Activated T-cell treated with anti-CD3 and anti-CD28 coated beads, Interleukin-2, amount 50 U/mL, for 4 hours (primary cell): Measurements from ENCODE around the gene NAALADL1. TPM values are rescaled to one million over a fixed set of nuclear protein-coding genes. Genes with fewer than 3 reads are reported as not detected.

ENCODE experiments used
- ATAC-seq, 2 donors: fragments of 200-7000 bp; cut with Tn5 transposase; one replicate each; pipeline ENCODE4 v1.10.0; 2021
- DNase-seq: peaks from one replicate; pipeline ENCODE4 v3.0.0-alpha.2; 2020
- H3K27me3 Mint-ChIP-seq: one replicate; pipeline ENCODE4 v1.8.0; 2021; ENCODE audit warnings: low read depth, mixed read lengths
- H3K36me3 Mint-ChIP-seq: one replicate; pipeline ENCODE4 v1.8.0; 2022; ENCODE audit warnings: mixed read lengths; ENCODE audit not compliant: insufficient read depth
- H3K4me1 Mint-ChIP-seq: one replicate; pipeline ENCODE4 v1.8.0; 2021; ENCODE audit warnings: low read depth, mixed read lengths
- H3K4me3 Mint-ChIP-seq: one replicate; pipeline ENCODE4 v1.8.0; 2021; ENCODE audit warnings: mild to moderate bottlenecking, moderate library complexity, mixed read lengths
- H3K9me3 Mint-ChIP-seq: one replicate; pipeline ENCODE4 v1.8.0; 2021; ENCODE audit warnings: mixed read lengths
- total RNA-seq, 3 donors: library from RNA; stranded (reverse); gene quantifications; one replicate each; pipeline ENCODE4 v1.2.1, GENCODE V29; 2021

The NAALADL1 gene
- total RNA-seq, 3 donors from 2014 or later = 5.4 to 8.2 (median 7.7) TPM

GRCh38 chr11:65066805-65067291 is 8.5 kb upstream of the NAALADL1 start:
- Mint-ChIP-seq H3K4me1 (no peaks in the 10 kb centered on the region), H3K9me3 (no peaks in the 10 kb centered on the region), H3K36me3 (no peaks in the 10 kb centered on the region), H3K4me3 (no peak overlapping the region), H3K27me3 (peaks cover 3% of the 10 kb centered on the region)
- DNase-seq = no peak
- no peak for ATAC-seq

- Mint-ChIP-seq H3K27me3 (peaks cover 3% of the 10 kb centered on the region), H3K4me3 (no peak overlapping the region), H3K9me3 (no peaks in the 10 kb centered on the region), H3K4me1 (no peaks in the 10 kb centered on the region), H3K36me3 (no peaks in the 10 kb centered on the region)
- DNase-seq = no peak
- no peak for ATAC-seq
Observed at GRCh38 chr11:65066315-65066714, 8.0 kb upstream of the NAALADL1 start.

GRCh38 chr11:65065851-65066250 is 7.5 kb upstream of the NAALADL1 start:
- no peak overlapping the region for H3K4me3 Mint-ChIP-seq
- H3K27me3 Mint-ChIP-seq = peaks cover 3% of the 10 kb centered on the region
- no peak for DNase-seq
- H3K36me3 Mint-ChIP-seq = no peaks in the 10 kb centered on the region
- H3K9me3 Mint-ChIP-seq = no peaks in the 10 kb centered on the region
- no peak for ATAC-seq
- H3K4me1 Mint-ChIP-seq = no peaks in the 10 kb centered on the region

GRCh38 chr11:65064847-65065240 is 6.5 kb upstream of the NAALADL1 start:
- Mint-ChIP-seq H3K36me3 (no peaks in the 10 kb centered on the region), H3K27me3 (peaks cover 3% of the 10 kb centered on the region), H3K4me1 (no peaks in the 10 kb centered on the region), H3K4me3 (no peak overlapping the region), H3K9me3 (no peaks in the 10 kb centered on the region)
- DNase-seq (no peak), ATAC-seq (no peak)

GRCh38 chr11:65063532-65063931 is 5.2 kb upstream of the NAALADL1 start:
- no peak overlapping the region for H3K4me3 Mint-ChIP-seq
- DNase-seq (no peak), ATAC-seq (peak in 1 of 2 donors; percentile 38)
- peaks cover 3% of the 10 kb centered on the region for H3K27me3 Mint-ChIP-seq
- no peaks in the 10 kb centered on the region for H3K36me3 Mint-ChIP-seq
- no peaks in the 10 kb centered on the region for H3K9me3 Mint-ChIP-seq
- no peaks in the 10 kb centered on the region for H3K4me1 Mint-ChIP-seq

GRCh38 chr11:65060913-65061408 is 2.6 kb upstream of the NAALADL1 start:
- no peak overlapping the region for H3K4me3 Mint-ChIP-seq
- peaks cover 3% of the 10 kb centered on the region for H3K27me3 Mint-ChIP-seq
- H3K36me3 Mint-ChIP-seq = no peaks in the 10 kb centered on the region
- no peaks in the 10 kb centered on the region for H3K9me3 Mint-ChIP-seq
- no peaks in the 10 kb centered on the region for H3K4me1 Mint-ChIP-seq
- ATAC-seq (no peak), DNase-seq (no peak)

- DNase-seq = no peak
- Mint-ChIP-seq H3K4me1 (no peaks in the 10 kb centered on the region), H3K27me3 (peaks cover 3% of the 10 kb centered on the region), H3K9me3 (no peaks in the 10 kb centered on the region), H3K36me3 (no peaks in the 10 kb centered on the region), H3K4me3 (no peak overlapping the region)
- ATAC-seq = no peak
Observed at GRCh38 chr11:65059959-65060824, 1.8 kb upstream of the NAALADL1 start.

- Mint-ChIP-seq H3K4me1 (peaks cover under 1% of the 10 kb centered on the region), H3K36me3 (no peaks in the 10 kb centered on the region), H3K4me3 (no peak overlapping the region), H3K9me3 (no peaks in the 10 kb centered on the region), H3K27me3 (peaks cover 3% of the 10 kb centered on the region)
- DNase-seq = no peak
- no peak for ATAC-seq
Observed at GRCh38 chr11:65059523-65059922, 1.2 kb upstream of the NAALADL1 start.

GRCh38 chr11:65058012-65058411 is 341 bp downstream of the NAALADL1 start:
- Mint-ChIP-seq H3K4me3 (no peak overlapping the region), H3K9me3 (no peaks in the 10 kb centered on the region), H3K27me3 (peaks cover 3% of the 10 kb centered on the region), H3K4me1 (peaks cover 13% of the 10 kb centered on the region), H3K36me3 (no peaks in the 10 kb centered on the region)
- no peak for DNase-seq
- no peak for ATAC-seq

- H3K27me3 Mint-ChIP-seq = peaks cover 3% of the 10 kb centered on the region
- H3K4me3 Mint-ChIP-seq = no peak overlapping the region
- ATAC-seq (no peak), DNase-seq (no peak)
- no peaks in the 10 kb centered on the region for H3K9me3 Mint-ChIP-seq
- H3K36me3 Mint-ChIP-seq = no peaks in the 10 kb centered on the region
- H3K4me1 Mint-ChIP-seq = peaks cover 13% of the 10 kb centered on the region
Observed at GRCh38 chr11:65057526-65057925, 827 bp downstream of the NAALADL1 start.

- DNase-seq = no peak
- Mint-ChIP-seq H3K36me3 (no peaks in the 10 kb centered on the region), H3K4me3 (no peak overlapping the region), H3K27me3 (peaks cover under 1% of the 10 kb centered on the region), H3K9me3 (no peaks in the 10 kb centered on the region), H3K4me1 (peaks cover 13% of the 10 kb centered on the region)
- ATAC-seq = no peak
Observed at GRCh38 chr11:65056999-65057398, 1.4 kb downstream of the NAALADL1 start.

GRCh38 chr11:65055538-65055937 is 2.8 kb downstream of the NAALADL1 start:
- H3K9me3 Mint-ChIP-seq = no peaks in the 10 kb centered on the region
- peaks cover 13% of the 10 kb centered on the region for H3K4me1 Mint-ChIP-seq
- ATAC-seq (no peak), DNase-seq (no peak)
- no peak overlapping the region for H3K4me3 Mint-ChIP-seq
- H3K36me3 Mint-ChIP-seq = no peaks in the 10 kb centered on the region
- no peaks in the 10 kb centered on the region for H3K27me3 Mint-ChIP-seq

- peak overlapping the region; percentile 29 for H3K4me3 Mint-ChIP-seq
Observed at GRCh38 chr11:65053827-65054508, 4.4 kb downstream of the NAALADL1 start.

GRCh38 chr11:65051398-65051858 is 6.9 kb downstream of the NAALADL1 start:
- no peaks in the 10 kb centered on the region for H3K27me3 Mint-ChIP-seq
- ATAC-seq (no peak), DNase-seq (no peak)
- H3K4me1 Mint-ChIP-seq = peaks cover 28% of the 10 kb centered on the region
- no peak overlapping the region for H3K4me3 Mint-ChIP-seq
- no peaks in the 10 kb centered on the region for H3K9me3 Mint-ChIP-seq
- H3K36me3 Mint-ChIP-seq = no peaks in the 10 kb centered on the region

More at GRCh38 chr11:65053827-65054508, 4.4 kb downstream of the NAALADL1 start:
- ATAC-seq = peak; percentile 27 to 32
- no peak for DNase-seq
- Mint-ChIP-seq H3K9me3 (no peaks in the 10 kb centered on the region), H3K27me3 (no peaks in the 10 kb centered on the region), H3K36me3 (no peaks in the 10 kb centered on the region), H3K4me1 (peaks cover 13% of the 10 kb centered on the region)
